Measurements from ENCODE around the gene SLC14A1. TPM values are rescaled to one million over a fixed set of nuclear protein-coding genes. Genes with fewer than 3 reads are reported as not detected.

Gene SLC14A1
- total RNA-seq, 3 donors from 2014 or later: 0.64 to 2.6 (median 2.3) TPM

DNA sequence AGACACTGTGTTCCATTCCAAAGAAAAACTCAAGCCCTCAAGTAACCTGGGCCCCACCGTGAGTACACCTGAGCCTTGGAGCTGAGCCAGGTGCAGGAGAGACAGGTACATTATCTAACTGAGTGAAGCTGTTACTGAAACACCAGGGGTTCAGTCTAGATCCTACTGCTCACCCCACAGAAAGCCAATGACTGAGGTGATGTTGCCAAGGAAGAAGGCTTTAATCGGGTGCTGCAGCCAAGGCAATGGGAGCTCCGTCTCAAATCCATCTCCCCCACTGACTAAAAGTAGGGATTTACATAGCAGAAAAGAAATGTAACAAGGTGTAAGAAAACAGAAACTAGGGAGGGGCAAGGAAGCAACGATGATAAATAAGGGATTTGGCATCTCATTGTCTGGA, 15.2 kb upstream of the SLC14A1 start:
- intact Hi-C loops (cut with DNase I; ENCODE audit: low total_unique reads): no loop called here
- TF ChIP-seq, protein P1, sequence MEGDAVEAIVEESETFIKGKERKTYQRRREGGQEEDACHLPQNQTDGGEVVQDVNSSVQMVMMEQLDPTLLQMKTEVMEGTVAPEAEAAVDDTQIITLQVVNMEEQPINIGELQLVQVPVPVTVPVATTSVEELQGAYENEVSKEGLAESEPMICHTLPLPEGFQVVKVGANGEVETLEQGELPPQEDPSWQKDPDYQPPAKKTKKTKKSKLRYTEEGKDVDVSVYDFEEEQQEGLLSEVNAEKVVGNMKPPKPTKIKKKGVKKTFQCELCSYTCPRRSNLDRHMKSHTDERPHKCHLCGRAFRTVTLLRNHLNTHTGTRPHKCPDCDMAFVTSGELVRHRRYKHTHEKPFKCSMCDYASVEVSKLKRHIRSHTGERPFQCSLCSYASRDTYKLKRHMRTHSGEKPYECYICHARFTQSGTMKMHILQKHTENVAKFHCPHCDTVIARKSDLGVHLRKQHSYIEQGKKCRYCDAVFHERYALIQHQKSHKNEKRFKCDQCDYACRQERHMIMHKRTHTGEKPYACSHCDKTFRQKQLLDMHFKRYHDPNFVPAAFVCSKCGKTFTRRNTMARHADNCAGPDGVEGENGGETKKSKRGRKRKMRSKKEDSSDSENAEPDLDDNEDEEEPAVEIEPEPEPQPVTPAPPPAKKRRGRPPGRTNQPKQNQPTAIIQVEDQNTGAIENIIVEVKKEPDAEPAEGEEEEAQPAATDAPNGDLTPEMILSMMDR (IDR thresholded peaks at IDR 0.05): no peak
- TF ChIP-seq POLR2A (IDR thresholded peaks at IDR 0.05) (no peak), POLR2AphosphoS5 (IDR thresholded peaks at IDR 0.05) (no peak)

DNA sequence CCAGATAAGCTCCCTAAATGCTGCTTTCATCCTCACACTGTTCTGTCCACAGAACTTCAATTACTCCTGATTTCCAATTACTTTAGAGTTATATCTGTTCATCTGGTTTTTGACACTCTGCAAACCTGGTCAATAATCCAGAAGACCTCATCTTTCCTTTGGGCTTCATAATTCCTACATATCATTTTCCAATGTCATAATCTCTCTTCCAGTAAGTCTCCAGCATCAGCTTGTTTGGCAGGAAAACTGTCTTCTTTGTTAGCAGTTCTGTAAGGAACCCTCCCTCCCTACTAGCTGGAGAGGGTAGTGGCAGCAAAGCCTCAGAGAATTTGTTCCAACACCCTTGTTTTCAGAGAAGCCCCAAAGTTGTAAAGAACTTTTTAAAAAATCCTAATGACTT, 11.9 kb upstream of the SLC14A1 start:
- no peaks in the 10 kb centered on the region for H3K27me3 ChIP-seq
- intact Hi-C loops (cut with DNase I; ENCODE audit: low total_unique reads): no loop called here
- no peak for TF ChIP-seq POLR2A (IDR thresholded peaks at IDR 0.05)
- TF ChIP-seq POLR2AphosphoS5 (IDR thresholded peaks at IDR 0.05): no peak
- TF ChIP-seq, protein P1 (IDR thresholded peaks at IDR 0.05): no peak

More for the DNA sequence above, 15.2 kb upstream of the SLC14A1 start:
- no peak overlapping the region for H3K4me3 ChIP-seq
- H3K36me3 ChIP-seq: no peaks in the 10 kb centered on the region
- H3K9me3 ChIP-seq: peaks cover 4 to 17% of the 10 kb centered on the region in 2 donors
- no peaks in the 10 kb centered on the region for H3K4me1 ChIP-seq
- DNase-seq (ENCODE audit: low spot score in 2 of 2): no peak
- no peak overlapping the region for H3K27ac ChIP-seq
- no peaks in the 10 kb centered on the region for H3K27me3 ChIP-seq

DNA sequence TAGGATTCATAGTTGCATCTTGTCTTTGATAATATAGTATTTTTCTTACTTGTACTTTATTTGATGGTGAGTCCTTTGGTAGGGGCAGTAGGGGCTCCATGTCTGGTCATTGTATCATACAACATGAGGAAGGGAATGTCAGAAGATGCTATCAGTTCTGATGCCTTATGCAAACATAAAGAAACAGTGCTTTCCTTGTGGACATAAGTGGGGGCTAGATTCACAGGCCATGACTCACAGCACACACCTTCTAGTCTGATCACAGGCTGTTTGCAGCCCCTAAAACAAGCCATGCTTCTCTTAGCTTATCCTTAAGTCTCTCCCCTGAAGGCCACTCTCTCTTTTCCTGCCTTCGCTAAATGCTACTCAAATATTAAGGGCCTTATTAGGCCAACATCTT, 10.7 kb upstream of the SLC14A1 start:
- DNase-seq (ENCODE audit: low spot score in 2 of 2): no peak
- no peak overlapping the region for H3K27ac ChIP-seq
- no peaks in the 10 kb centered on the region for H3K27me3 ChIP-seq
- H3K36me3 ChIP-seq: no peaks in the 10 kb centered on the region
- intact Hi-C loops (cut with DNase I; ENCODE audit: low total_unique reads): no loop called here
- no peak overlapping the region for H3K4me3 ChIP-seq
- peaks cover 4 to 12% of the 10 kb centered on the region in 2 donors for H3K9me3 ChIP-seq
- no peak for TF ChIP-seq POLR2AphosphoS5 (IDR thresholded peaks at IDR 0.05)
- no peak for TF ChIP-seq POLR2A (IDR thresholded peaks at IDR 0.05)
- TF ChIP-seq, protein P1 (IDR thresholded peaks at IDR 0.05): no peak
- H3K4me1 ChIP-seq: no peaks in the 10 kb centered on the region

More for the DNA sequence above, 11.9 kb upstream of the SLC14A1 start:
- Histone ChIP-seq H3K4me1 (no peaks in the 10 kb centered on the region), H3K27ac (no peak overlapping the region), H3K9me3 (peaks cover 4 to 12% of the 10 kb centered on the region in 2 donors), H3K36me3 (no peaks in the 10 kb centered on the region), H3K4me3 (no peak overlapping the region)
- no peak for DNase-seq (ENCODE audit: low spot score in 2 of 2)

DNA sequence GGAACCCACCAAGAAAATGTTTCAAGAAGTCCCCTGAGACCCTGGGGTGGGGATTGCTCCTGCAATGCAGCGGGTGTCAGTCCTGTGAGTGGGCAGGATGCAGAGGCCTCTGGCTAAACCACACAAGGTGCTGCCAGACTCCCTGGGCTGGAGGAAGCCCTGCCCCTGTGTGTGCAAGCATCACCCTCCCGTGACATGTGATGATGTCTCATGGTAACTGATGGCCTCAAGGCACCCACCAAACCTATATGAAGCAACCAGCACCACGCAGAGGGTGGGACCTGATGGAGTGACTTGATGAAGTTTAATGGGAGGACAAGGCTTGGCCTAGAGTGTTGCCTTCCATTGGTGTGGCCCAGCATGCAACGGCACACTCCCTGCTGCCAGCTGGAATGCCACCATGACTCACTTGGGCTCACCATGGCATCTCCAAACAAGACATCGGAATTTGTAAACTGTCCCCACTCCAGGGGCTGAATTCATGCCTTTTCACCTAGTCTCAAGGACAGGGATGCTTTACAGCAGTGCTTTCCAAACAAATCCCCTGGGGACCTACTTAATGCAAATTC, 8.7 kb upstream of the SLC14A1 start:
- TF ChIP-seq, protein P1 (IDR thresholded peaks at IDR 0.05): no peak
- no peak for TF ChIP-seq POLR2AphosphoS5 (IDR thresholded peaks at IDR 0.05)
- no peak overlapping the region for H3K4me3 ChIP-seq
- H3K9me3 ChIP-seq: no peaks in the 10 kb centered on the region
- intact Hi-C loops (cut with DNase I; ENCODE audit: low total_unique reads): no loop called here
- H3K27me3 ChIP-seq: no peaks in the 10 kb centered on the region
- no peaks in the 10 kb centered on the region for H3K36me3 ChIP-seq
- no peaks in the 10 kb centered on the region for H3K4me1 ChIP-seq
- DNase-seq (ENCODE audit: low spot score in 2 of 2): no peak
- no peak overlapping the region for H3K27ac ChIP-seq

DNA sequence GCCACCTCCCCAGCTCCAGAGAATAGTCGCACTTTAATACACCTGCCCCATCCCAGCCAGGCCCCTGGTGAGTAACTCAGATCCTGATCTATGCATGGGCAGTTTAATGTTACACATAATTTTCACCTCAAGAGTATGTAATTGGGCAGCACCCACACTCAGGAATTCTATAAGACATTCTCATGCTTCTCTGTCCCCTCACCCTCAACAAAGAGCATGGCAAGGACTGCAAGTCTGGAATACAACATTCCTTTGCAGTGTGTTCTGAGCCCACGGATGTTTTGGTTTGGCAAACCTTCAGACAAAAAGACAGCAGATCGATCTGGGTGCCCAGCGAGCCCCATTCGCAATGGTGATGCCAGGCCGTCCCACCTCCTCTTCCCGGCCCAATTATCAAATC, 4.9 kb upstream of the SLC14A1 start:
- TF ChIP-seq, protein P1 (IDR thresholded peaks at IDR 0.05): no peak
- no peak overlapping the region for H3K4me3 ChIP-seq
- H3K9me3 ChIP-seq: no peaks in the 10 kb centered on the region
- no peak overlapping the region for H3K27ac ChIP-seq
- no peak for DNase-seq (ENCODE audit: low spot score in 2 of 2)
- H3K27me3 ChIP-seq: no peaks in the 10 kb centered on the region
- intact Hi-C loops (cut with DNase I; ENCODE audit: low total_unique reads): no loop called here
- H3K4me1 ChIP-seq: no peaks in the 10 kb centered on the region
- no peaks in the 10 kb centered on the region for H3K36me3 ChIP-seq

All from breast epithelium (tissue), 4 donors.